Epithelial cell of prostate (primary cell): ENCODE data around the gene ZNF768.

Experiments used
- DNase-seq: peaks from one replicate; pipeline ENCODE4 v3.0.0-alpha.2; 2011; ENCODE audit warnings: low read depth, low spot score
- H3K27ac ChIP-seq: fragments of 450-650 bp; 2 replicates; pipeline ENCODE4 v1.5.1; 2017; ENCODE audit warnings: mild to moderate bottlenecking

Gene ZNF768

GRCh38 chr16:30526137-30526822 lies at the start of gene ZNF768:
Gene ZNF768 (minus strand): TSS chr16:30526566. CDS start chr16:30526413, 153 bp downstream.
- peak within 1 kb of the TSS; percentile 93 for H3K27ac ChIP-seq
- DNase-seq = no peak

GRCh38 chr16:30574678-30575077 lies 48.3 kb upstream of the ZNF768 start:
- no peak overlapping the region for H3K27ac ChIP-seq
- no peak for DNase-seq

- DNase-seq = peak; percentile 72
- peak within 1 kb of the TSS; percentile 88 for H3K27ac ChIP-seq
Measured at GRCh38 chr16:30571445-30572322, 45.3 kb upstream of the ZNF768 start, which contains the start of gene ZNF688. Gene ZNF688 (minus strand): TSS chr16:30571714. CDS start chr16:30571629, 85 bp downstream.

DNA sequence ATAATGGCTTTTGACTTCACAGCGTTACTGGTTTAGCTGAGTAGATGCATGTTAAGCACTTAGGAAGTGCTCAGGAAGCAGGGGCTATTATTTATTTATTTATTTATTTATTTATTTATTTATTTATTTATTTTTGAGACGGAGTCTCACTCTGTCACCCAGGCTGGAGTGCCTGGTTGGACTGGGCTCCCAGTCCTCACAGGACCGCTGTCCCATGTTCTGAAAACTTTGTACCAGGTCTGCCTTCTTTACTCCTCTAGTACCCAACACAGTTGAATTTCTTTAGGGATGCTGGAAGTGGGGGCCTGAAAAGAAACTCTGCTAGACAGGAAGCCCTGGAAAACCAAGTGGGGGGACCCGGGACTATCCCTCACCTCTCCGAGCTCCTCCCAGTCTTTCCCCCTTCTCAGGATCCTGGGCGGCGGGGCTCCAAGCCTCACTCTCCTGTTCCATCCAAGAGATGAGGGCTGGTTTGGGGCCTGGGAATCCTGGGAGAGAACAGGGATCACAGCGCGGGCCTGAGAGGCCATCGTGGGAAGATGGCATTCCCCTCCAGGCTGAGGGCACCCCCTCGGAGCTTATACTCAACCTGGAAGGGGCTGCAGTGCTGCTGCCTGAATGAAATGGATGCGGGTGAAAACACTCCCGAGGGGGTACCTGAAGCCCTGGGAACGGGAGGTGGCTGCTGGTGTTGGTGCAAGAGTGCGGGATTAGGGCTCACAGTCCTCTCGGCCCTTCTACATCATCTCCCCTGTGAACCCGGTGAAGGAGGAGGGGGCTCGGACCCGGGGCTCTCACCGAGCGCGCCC lies 44.5 kb upstream of the ZNF768 start:
- no peak for DNase-seq
- peak overlapping the region; percentile 88 for H3K27ac ChIP-seq

DNA sequence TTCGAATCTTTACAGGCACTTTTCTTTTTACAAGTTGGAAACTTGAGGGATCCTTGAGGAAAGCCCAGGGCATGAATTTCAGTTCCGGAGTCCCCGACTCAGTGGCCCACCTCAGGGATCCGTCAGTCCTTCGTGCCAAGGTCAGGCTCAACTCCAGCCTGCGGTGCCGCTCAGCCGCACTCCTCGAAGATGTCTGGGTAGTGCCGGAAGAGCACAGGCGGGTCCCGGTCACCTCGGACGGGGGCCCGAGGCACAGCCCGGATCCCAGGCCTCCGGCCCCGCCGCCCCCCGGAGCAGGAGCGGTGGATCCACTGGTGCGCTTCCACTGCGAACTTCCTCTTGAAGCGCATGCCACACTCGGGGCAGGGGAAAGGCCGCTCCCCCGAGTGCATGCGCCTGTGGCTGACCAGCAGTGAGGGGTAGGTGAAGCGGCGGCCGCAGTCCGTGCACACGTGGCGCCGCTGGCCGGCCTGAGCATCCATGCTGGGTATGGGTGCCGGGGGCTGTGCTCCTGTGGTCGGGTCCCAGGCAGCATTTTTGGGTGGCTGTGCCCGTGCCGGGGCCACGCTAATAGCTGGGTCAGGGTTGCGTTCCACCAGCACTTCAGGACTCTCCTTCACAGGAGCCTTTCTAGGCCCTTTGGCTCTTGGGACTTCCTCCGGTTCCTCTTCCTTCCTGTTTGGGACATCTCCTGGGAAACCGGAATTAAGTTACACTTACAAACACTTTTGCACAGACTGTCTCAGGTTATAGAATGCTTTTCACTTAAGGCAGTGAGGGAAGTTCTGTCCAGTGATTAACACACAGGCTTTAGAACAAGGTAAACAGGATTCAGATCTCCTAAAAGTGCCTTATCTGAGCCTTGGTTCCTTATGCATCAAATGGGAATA lies 43.6 kb upstream of the ZNF768 start:
- DNase-seq = no peak
- H3K27ac ChIP-seq = no peak overlapping the region

GRCh38 chr16:30569281-30569680 lies 42.9 kb upstream of the ZNF768 start:
- no peak for DNase-seq
- H3K27ac ChIP-seq = peak overlapping the region; percentile 84

DNA sequence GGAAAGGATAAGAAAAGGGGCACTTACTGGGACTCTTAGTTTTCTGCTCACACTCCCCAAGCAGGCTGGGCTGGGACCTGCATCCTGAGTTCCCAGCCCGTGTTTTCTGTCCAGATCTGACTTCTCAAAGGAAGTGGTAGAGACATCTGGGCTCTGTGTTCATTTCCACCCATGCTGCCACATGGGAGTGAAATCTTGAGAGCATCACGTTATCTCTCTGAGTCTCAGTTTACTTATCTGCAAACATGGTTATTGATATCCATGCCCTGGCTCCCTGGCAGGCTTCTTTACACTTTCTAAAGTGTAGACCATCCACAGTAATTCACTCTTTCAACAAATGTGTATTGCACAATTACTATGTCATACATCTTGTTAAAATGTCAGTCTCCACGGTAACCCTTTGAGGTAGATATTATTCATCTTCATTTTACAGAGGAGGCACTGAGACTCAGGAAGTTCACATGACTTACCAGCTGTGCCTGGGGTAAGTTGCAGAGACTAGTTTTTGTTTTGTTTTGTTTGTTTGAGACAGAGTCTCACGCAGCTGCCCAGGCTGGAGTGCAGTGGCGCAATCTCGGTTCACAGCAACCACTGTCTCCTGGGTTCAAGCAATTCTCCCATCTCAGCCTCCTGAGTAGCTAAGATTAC lies 41.7 kb upstream of the ZNF768 start:
- DNase-seq = peak; percentile 95
- peak overlapping the region; percentile 84 for H3K27ac ChIP-seq

GRCh38 chr16:30567160-30567990 lies 41.0 kb upstream of the ZNF768 start:
- peak overlapping the region; percentile 84 for H3K27ac ChIP-seq
- DNase-seq = peak; percentile 72

GRCh38 chr16:30566531-30566930 lies 40.2 kb upstream of the ZNF768 start:
- DNase-seq = no peak
- H3K27ac ChIP-seq = peak overlapping the region; percentile 84

DNA sequence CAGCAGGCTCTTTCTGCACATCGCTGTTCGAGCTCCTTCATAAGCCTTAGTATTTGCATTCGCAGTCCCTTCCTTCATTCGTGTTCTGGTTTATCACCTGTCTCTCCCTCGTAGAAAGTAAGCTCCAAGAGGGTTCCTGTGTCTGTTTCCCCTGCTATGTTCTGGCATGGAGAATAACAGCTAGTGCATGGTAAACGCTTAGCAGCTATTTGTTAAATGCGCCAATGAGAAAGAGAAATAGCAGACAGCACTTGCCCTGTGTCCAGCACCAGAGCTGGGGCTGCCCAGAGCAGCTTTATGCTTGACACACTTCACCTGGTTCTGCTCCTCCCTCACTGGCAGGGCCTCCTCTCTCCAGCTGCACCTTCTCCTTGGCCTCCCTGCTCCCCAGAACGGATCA lies 39.6 kb upstream of the ZNF768 start:
- no peak overlapping the region for H3K27ac ChIP-seq
- no peak for DNase-seq

GRCh38 chr16:30565526-30565925 lies 39.2 kb upstream of the ZNF768 start:
- H3K27ac ChIP-seq = no peak overlapping the region
- no peak for DNase-seq

GRCh38 chr16:30562021-30562420 lies 35.7 kb upstream of the ZNF768 start:
- no peak for DNase-seq
- no peak overlapping the region for H3K27ac ChIP-seq

DNA sequence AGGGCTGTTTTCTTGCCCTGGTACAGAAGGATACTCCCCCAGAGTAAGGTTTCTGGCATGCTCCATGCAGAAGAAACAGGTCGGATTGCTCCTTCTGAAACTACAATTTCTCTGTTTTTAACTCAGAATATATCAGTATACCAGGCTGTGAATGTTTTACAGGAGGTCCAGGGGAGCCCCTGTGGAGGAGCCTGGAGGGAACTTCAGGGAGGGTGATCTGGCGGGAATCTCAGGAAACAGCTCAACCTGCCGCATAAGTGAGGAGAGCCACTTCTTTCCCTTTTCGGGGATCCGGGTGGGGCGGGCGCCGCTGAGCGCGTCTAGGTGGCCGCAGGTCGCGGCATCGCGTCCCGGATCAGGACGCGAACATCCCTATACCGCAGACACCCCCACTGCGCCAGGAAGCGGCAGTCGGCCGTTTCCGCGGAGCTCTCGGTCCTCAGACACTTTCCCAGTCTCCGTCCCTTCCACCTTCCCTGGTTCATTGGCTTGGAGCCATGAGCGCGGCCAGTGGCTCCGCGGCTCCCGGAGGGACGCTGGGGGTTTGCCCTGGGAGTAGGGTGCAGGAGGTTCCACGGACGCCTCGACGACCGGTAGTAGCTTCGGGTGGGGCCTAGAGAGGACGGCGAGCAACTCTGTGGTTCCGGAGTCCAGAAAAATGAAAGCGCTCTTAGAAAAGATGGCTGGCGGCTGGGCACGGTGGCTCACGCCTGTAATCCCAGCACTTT lies 34.9 kb upstream of the ZNF768 start:
- H3K27ac ChIP-seq = no peak overlapping the region
- no peak for DNase-seq

- no peak for DNase-seq
- H3K27ac ChIP-seq = no peak overlapping the region
Measured at GRCh38 chr16:30559690-30560089, 33.3 kb upstream of the ZNF768 start.

DNA sequence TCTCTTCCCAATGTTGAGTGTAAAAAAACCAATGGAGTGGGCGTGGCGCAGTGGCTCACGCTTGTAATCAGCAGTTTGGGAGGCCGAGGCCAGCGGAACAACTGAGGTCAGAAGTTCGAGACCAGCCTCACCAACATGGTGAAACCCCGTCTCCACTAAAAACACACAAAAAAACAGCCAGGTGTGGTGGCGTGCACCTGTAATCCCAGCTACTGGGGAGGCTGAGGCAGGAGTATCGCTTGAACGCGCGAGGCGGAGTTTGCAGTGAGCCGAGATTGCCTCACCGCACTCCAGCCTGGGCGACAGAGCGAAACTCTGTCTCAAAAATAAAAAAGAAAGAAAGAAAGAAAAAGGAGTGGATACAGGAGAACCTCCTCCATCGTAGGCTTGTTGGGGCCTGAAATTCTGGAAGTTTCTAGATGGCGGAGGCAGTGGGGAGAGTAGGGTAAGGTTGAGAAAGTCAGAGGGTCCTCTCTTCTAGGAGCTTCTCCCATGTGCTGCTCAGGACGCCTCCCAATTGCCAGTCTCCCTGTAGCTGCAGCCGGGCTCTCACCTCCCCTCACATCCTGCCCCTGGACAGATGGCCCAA lies 32.5 kb upstream of the ZNF768 start:
- peak overlapping the region; percentile 59 for H3K27ac ChIP-seq
- no peak for DNase-seq

GRCh38 chr16:30557957-30558788 lies 31.8 kb upstream of the ZNF768 start, which contains the start of gene ZNF764:
Gene ZNF764 (minus strand): TSS chr16:30558374. CDS start chr16:30558182, 192 bp downstream.
- peak; percentile 85 for DNase-seq

More at GRCh38 chr16:30557957-30558788, 31.8 kb upstream of the ZNF768 start, which contains the start of gene ZNF764:
- peak within 1 kb of the TSS; percentile 59 for H3K27ac ChIP-seq
